Uterus (tissue), 4 donors: ENCODE data around the gene ARL4C. TPM values are rescaled to one million over a fixed set of nuclear protein-coding genes. Genes with fewer than 3 reads are reported as not detected.

Experiments used
- DNase-seq, 2 donors: peaks; one replicate each; pipeline ENCODE4 v3.0.0-alpha.2; 2019 to 2020
- H3K27ac ChIP-seq, 2 donors: fragments of 200-600 bp; sonication (generic); 1 replicate in 1 of 2; 2 replicates in 1 of 2; pipeline ENCODE4 v1.5.1; 2016 to 2018
- H3K27me3 ChIP-seq, 2 donors: fragments of 200-600 bp; sonication (generic); one replicate each; pipeline ENCODE4 v1.5.1; 2018 to 2019; ENCODE audit warnings: control low read depth in 1 of 2
- H3K36me3 ChIP-seq, 2 donors: fragments of 200-600 bp; sonication (generic); one replicate each; pipeline ENCODE4 v1.5.1; 2019; ENCODE audit warnings: control low read depth in 1 of 2
- H3K4me1 ChIP-seq, 2 donors: fragments of 200-600 bp; sonication (generic); one replicate each; pipeline ENCODE4 v1.5.1; 2018 to 2019; ENCODE audit warnings: control low read depth in 1 of 2
- H3K4me3 ChIP-seq, 2 donors: fragments of 200-600 bp; sonication (generic); 1 replicate in 1 of 2; 2 replicates in 1 of 2; pipeline ENCODE4 v1.5.1; 2018 to 2019; ENCODE audit warnings: mild to moderate bottlenecking in 1 of 2
- H3K9me3 ChIP-seq, 2 donors: fragments of 200-600 bp; sonication (generic); one replicate each; pipeline ENCODE4 v1.5.1; 2019; ENCODE audit warnings: control low read depth in 1 of 2
- CTCF ChIP-seq, 4 experiments: fragments of 200-600 bp in 2 of 4; fragments of 450-650 bp in 2 of 4; sonication (generic) in 2 of 4; IDR thresholded peaks; one replicate each; pipeline ENCODE4 v1.5.1; 2016 to 2019; ENCODE audit warnings: antibody characterized with exemption in 4 of 4, mild to moderate bottlenecking in 2 of 4, moderate library complexity in 1 of 4
- POLR2A ChIP-seq, 2 donors: fragments of 450-650 bp; IDR thresholded peaks; one replicate each; pipeline ENCODE4 v1.6.1; 2016; ENCODE audit warnings: antibody characterized with exemption in 2 of 2, mild to moderate bottlenecking in 1 of 2, moderate library complexity in 1 of 2
- intact Hi-C: fragments of 100-400 bp; cut with DNase I; formaldehyde crosslinking; loops from one replicate; pipeline ENCODE4 v1.15.1; 2023; ENCODE audit warnings: low total_unique reads
- total RNA-seq, 4 donors: library from RNA; depleted of rRNA in 3 of 4; stranded (reverse); fragments of >200 nt in 3 of 4; gene quantifications; one replicate each; pipeline versions ENCODE4 v1.1.0 to v1.2.4, GENCODE V29; 2014 to 2023
- donor health status: DM: yes; HTN: yes; CAD: no.

ARL4C gene
- total RNA-seq, 4 donors from 2014 or later = 3.0 to 15.6 (median 3.1) TPM; not detected in 1

- TF ChIP-seq POLR2A (IDR thresholded peaks at IDR 0.05) (no peak), CTCF (IDR thresholded peaks at IDR 0.05) (no peak)
- DNase-seq = no peak
- Histone ChIP-seq H3K27ac (no peak overlapping the region), H3K9me3 (no peaks in the 10 kb centered on the region), H3K36me3 (no peaks in the 10 kb centered on the region), H3K4me3 (no peak overlapping the region), H3K27me3 (no peaks in the 10 kb centered on the region), H3K4me1 (no peaks in the 10 kb centered on the region)
- intact Hi-C loops = no loop called here
Measured at GRCh38 chr2:234474654-234475053, 22.2 kb downstream of the ARL4C start.

- no peaks in the 10 kb centered on the region for H3K4me1 ChIP-seq
- no peaks in the 10 kb centered on the region for H3K9me3 ChIP-seq
- H3K36me3 ChIP-seq = no peaks in the 10 kb centered on the region
- no peaks in the 10 kb centered on the region for H3K27me3 ChIP-seq
- intact Hi-C loops = no loop called here
- no peak overlapping the region for H3K27ac ChIP-seq
- DNase-seq = no peak
- no peak for TF ChIP-seq CTCF (IDR thresholded peaks at IDR 0.05)
- no peak for TF ChIP-seq POLR2A (IDR thresholded peaks at IDR 0.05)
- H3K4me3 ChIP-seq = no peak overlapping the region
Measured at GRCh38 chr2:234472155-234472554, 24.7 kb downstream of the ARL4C start.

- Histone ChIP-seq H3K27me3 (no peaks in the 10 kb centered on the region), H3K9me3 (no peaks in the 10 kb centered on the region), H3K4me3 (no peak overlapping the region), H3K36me3 (no peaks in the 10 kb centered on the region), H3K27ac (no peak overlapping the region), H3K4me1 (no peaks in the 10 kb centered on the region)
- TF ChIP-seq POLR2A (IDR thresholded peaks at IDR 0.05) = no peak
- TF ChIP-seq CTCF (IDR thresholded peaks at IDR 0.05) = no peak
- intact Hi-C loops = no loop called here
- no peak for DNase-seq
Measured at GRCh38 chr2:234469972-234470371, 26.9 kb downstream of the ARL4C start.

GRCh38 chr2:234469251-234469845, 27.5 kb downstream of the ARL4C start:
- H3K4me3 ChIP-seq = no peak overlapping the region
- H3K9me3 ChIP-seq = no peaks in the 10 kb centered on the region
- TF ChIP-seq POLR2A (IDR thresholded peaks at IDR 0.05) = no peak
- TF ChIP-seq CTCF (IDR thresholded peaks at IDR 0.05) = no peak
- H3K4me1 ChIP-seq = no peaks in the 10 kb centered on the region
- intact Hi-C loops = no loop called here
- H3K36me3 ChIP-seq = no peaks in the 10 kb centered on the region
- no peak overlapping the region for H3K27ac ChIP-seq
- H3K27me3 ChIP-seq = no peaks in the 10 kb centered on the region
- no peak for DNase-seq

- DNase-seq = no peak
- intact Hi-C loops = no loop called here
- H3K4me3 ChIP-seq = no peak overlapping the region
- TF ChIP-seq CTCF (IDR thresholded peaks at IDR 0.05) (no peak), POLR2A (IDR thresholded peaks at IDR 0.05) (no peak)
- no peaks in the 10 kb centered on the region for H3K36me3 ChIP-seq
- H3K27me3 ChIP-seq = no peaks in the 10 kb centered on the region
- no peak overlapping the region for H3K27ac ChIP-seq
- no peaks in the 10 kb centered on the region for H3K9me3 ChIP-seq
- H3K4me1 ChIP-seq = no peaks in the 10 kb centered on the region
Measured at GRCh38 chr2:234468503-234468902, 28.4 kb downstream of the ARL4C start.
